Aorta (tissue), 5 donors: ENCODE data around the gene IFNGR2. TPM values are rescaled to one million over a fixed set of nuclear protein-coding genes. Genes with fewer than 3 reads are reported as not detected.
"Not testable (repeated sequence)": the region's sequence is repeated elsewhere in the genome, so short reads cannot be mapped to it uniquely, and the experiment has no call there.

Experiments
- ATAC-seq: fragments of 200-7000 bp; cut with Tn5 transposase; one replicate; pipeline ENCODE4 v1.9.1; 2022; ENCODE audit warnings: moderate library complexity; ENCODE audit not compliant: low FRiP score
- DNase-seq, 2 donors: peaks; one replicate each; pipeline ENCODE4 v3.0.0-alpha.2; 2020
- H3K27ac ChIP-seq, 2 donors: one replicate each; pipeline ENCODE4 v1.5.1; 2013; ENCODE audit warnings: low read length in 2 of 2, mild to moderate bottlenecking in 2 of 2, moderate library complexity in 2 of 2, control low read depth in 1 of 2, inconsistent platforms in 1 of 2, low read depth in 1 of 2
- H3K27me3 ChIP-seq, 2 donors: one replicate each; pipeline ENCODE4 v1.6.1; 2013; ENCODE audit warnings: control low read depth in 1 of 2, low read length in 1 of 2, mild to moderate bottlenecking in 1 of 2, moderate library complexity in 1 of 2; ENCODE audit not compliant: insufficient read depth in 2 of 2, control insufficient read depth in 1 of 2
- H3K36me3 ChIP-seq, 2 donors: one replicate each; pipeline ENCODE4 v1.6.1; 2013; ENCODE audit warnings: control low read depth in 1 of 2, low read length in 1 of 2, mild to moderate bottlenecking in 1 of 2; ENCODE audit not compliant: insufficient read depth in 2 of 2, control insufficient read depth in 1 of 2
- H3K4me1 ChIP-seq, 2 donors: one replicate each; pipeline ENCODE4 v1.6.1; 2013; ENCODE audit warnings: low read length in 2 of 2, control low read depth in 1 of 2, mild to moderate bottlenecking in 1 of 2, moderate library complexity in 1 of 2; ENCODE audit not compliant: insufficient read depth in 2 of 2, control insufficient read depth in 1 of 2
- H3K4me3 ChIP-seq, 2 donors: one replicate each; pipeline ENCODE4 v1.5.1; 2013; ENCODE audit warnings: low read length in 2 of 2, control low read depth in 1 of 2, mild to moderate bottlenecking in 1 of 2
- H3K9me3 ChIP-seq: one replicate; pipeline ENCODE4 v1.6.1; 2013; ENCODE audit warnings: mild to moderate bottlenecking, low read length; ENCODE audit not compliant: control insufficient read depth
- WGBS, 2 donors: extraction: QIAGEN DNeasy Blood & Tissue Kit; methylation state at CpG; one replicate each; pipeline ENCODE4 v1.1.7; 2013; 5-methylcytosine and 5-hydroxymethylcytosine counted together
- intact Hi-C, 2 donors: fragments of 100-400 bp; cut with DNase I; formaldehyde crosslinking; loops; one replicate each; pipeline versions ENCODE4 v1.14.2 to v1.15.0; 2022
- polyA plus RNA-seq, 2 donors: library from polyadenylated mRNA; stranded (reverse); fragments of 200-250 nt; gene quantifications; one replicate each; pipeline ENCODE4 v1.2.3, GENCODE V29; 2013
- total RNA-seq, 2 donors: library from RNA; stranded (reverse); fragmentation: NEBNext Ultra II Directional; extraction: Animal tissue kit (Norgen Biotek cat#: 25700); gene quantifications; one replicate each; pipeline ENCODE4 v1.2.1, GENCODE V29; 2021
- donor health status: healthy with polysubstance abuse.
- donor health status: Bipolar disorder and iron deficiency.
- donor health status: DM: no; HTN: no; CAD: no.
- donor health status: DM: no; HTN: no; CAD: no.
- donor health status: DM: yes; HTN: yes; CAD: no.

The IFNGR2 gene
- total and polyA plus RNA-seq, 4 donors = 54.1 to 81.1 (median 62.7) TPM

DNA sequence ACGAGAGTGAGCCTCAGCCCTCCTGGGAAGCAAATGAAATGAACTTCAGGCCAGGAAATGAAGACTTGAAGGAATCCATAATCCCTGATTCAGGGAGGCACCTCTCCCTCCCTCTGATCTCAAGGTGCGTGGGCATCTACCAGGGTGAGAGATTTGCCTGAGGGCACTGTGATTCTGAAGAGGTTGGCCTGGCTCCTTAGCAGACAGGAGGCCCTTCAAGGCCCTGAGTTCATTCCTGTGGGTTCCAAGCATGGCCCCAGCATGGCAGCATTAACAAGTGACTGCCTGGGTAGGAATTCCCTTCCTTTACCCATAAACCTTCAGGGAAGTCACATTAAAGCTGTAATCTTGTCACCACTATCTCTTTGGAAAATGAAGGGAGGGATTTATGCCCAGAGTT, 29.8 kb upstream of the IFNGR2 start:
- 81 to 82% methylated on average over 2 of the region's 2 CpGs for WGBS, 2 donors
- Histone ChIP-seq H3K4me1 (no peaks in the 10 kb centered on the region), H3K27ac (no peak overlapping the region), H3K9me3 (peaks cover 2% of the 10 kb centered on the region), H3K4me3 (no peak overlapping the region), H3K27me3 (no peaks in the 10 kb centered on the region), H3K36me3 (no peaks in the 10 kb centered on the region)
- DNase-seq (no peak), ATAC-seq (no peak)
- intact Hi-C loops = no loop called here

GRCh38 chr21:33374080-33374449, 29.1 kb upstream of the IFNGR2 start:
- ATAC-seq = no peak

GRCh38 chr21:33374450-33375096, 28.6 kb upstream of the IFNGR2 start:
- intact Hi-C loops = no loop called here
- H3K4me1 ChIP-seq = no peaks in the 10 kb centered on the region
- H3K27me3 ChIP-seq = no peaks in the 10 kb centered on the region
- peaks cover under 1% of the 10 kb centered on the region for H3K9me3 ChIP-seq
- ATAC-seq (peak; percentile 57), DNase-seq (no peak)
- no peak overlapping the region for H3K27ac ChIP-seq
- no peak overlapping the region for H3K4me3 ChIP-seq
- 28 to 31% methylated on average over 4 of the region's 4 CpGs for WGBS, 2 donors
- no peaks in the 10 kb centered on the region for H3K36me3 ChIP-seq

More at GRCh38 chr21:33374080-33374449, 29.1 kb upstream of the IFNGR2 start:
- H3K4me1 ChIP-seq = no peaks in the 10 kb centered on the region
- no peaks in the 10 kb centered on the region for H3K27me3 ChIP-seq
- DNase-seq = no peak
- peaks cover 2% of the 10 kb centered on the region for H3K9me3 ChIP-seq
- 55 to 59% methylated on average over 2 of the region's 2 CpGs for WGBS, 2 donors
- no peak overlapping the region for H3K27ac ChIP-seq
- H3K36me3 ChIP-seq = no peaks in the 10 kb centered on the region
- H3K4me3 ChIP-seq = no peak overlapping the region
- intact Hi-C loops = no loop called here

DNA sequence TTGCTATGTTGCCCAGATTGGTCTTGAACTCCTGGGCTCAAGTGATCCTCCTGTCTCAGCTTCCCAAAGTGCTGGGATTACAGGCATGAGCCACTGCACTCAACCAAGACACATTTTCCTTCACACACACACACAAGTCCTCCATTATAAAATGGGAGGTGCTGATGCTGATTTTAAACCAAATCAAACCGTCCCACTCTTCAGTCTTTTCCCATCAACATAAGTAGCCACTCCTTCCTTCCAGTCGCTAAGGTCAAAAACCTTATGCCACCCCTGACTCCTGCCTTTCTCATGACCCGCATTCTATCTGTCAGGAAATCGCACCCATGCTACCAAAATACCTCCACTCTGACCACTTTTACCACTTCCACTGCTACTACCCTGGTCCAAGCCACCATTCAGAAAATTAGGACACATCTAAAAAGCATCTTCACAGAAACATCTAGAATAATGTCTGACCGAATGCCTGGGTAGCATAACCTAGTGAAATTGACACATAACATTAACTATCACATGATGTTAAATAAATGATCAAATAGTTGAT, 28.0 kb upstream of the IFNGR2 start:
- ATAC-seq (no peak), DNase-seq (no peak)
- intact Hi-C loops = no loop called here
- H3K4me3 ChIP-seq = no peak overlapping the region
- H3K36me3 ChIP-seq = no peaks in the 10 kb centered on the region
- no peaks in the 10 kb centered on the region for H3K9me3 ChIP-seq
- H3K27me3 ChIP-seq = no peaks in the 10 kb centered on the region
- H3K27ac ChIP-seq = no peak overlapping the region
- no peaks in the 10 kb centered on the region for H3K4me1 ChIP-seq
- WGBS, 2 donors = 74 to 78% methylated on average over 5 of the region's 5 CpGs

DNA sequence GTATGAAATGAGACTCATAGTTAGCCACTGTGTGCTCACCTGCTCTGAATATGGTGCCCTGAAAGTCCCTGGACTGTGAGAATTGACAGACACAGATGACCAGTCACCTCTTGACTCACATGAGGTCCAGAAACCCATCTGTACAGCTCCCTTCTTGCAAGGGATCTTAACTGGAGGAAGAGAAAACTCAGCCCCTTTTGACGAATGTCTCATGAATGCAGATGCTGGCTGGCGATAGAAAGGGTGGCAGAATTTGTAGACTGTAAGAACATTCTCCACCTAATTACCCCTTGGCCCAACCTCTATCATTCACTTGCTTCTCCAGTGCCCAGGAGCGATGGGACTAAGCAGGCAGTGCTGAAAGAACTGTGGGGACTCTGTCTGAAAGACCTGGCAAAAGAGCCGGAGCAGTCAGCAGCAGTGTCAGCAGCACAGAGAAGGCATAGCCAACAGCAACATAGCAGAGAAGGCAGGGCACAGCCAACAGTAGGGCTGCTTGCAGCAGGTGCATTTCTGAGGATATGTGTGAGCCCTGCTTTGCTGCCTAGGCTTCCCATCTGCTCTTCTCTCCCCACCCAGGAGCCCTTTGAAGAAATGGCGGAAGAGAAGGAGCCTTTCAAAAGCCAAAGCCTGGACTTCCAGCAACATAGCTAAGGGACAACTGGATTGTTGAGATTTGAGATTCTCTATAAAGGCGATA, 25.8 kb upstream of the IFNGR2 start:
- Histone ChIP-seq H3K4me1 (no peaks in the 10 kb centered on the region), H3K9me3 (no peaks in the 10 kb centered on the region), H3K27me3 (no peaks in the 10 kb centered on the region), H3K4me3 (no peak overlapping the region), H3K36me3 (no peaks in the 10 kb centered on the region), H3K27ac (no peak overlapping the region)
- DNase-seq (no peak), ATAC-seq (no peak)
- WGBS, 2 donors = 20 to 25% methylated on average over 6 of the region's 6 CpGs
- intact Hi-C loops = no loop called here

DNA sequence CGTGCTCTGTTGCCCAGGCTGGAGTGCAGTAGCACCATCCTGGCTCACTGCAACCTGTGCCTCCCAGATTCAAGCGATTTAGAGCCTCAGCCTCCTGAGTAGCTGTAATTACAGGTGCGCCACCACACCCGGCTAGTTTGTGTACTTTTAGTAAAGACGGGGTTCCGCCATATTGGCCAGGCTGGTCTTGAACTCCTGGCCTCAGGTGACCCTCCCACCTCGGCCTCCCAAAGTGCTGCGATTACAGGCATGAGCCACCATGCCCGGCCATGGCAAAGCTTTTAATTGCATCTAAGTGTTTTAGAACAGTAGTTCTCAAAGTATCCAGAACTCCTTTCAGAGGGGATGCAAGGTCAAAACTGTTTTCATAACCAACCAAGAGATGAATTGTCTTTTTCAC, 25.1 kb upstream of the IFNGR2 start:
- H3K9me3 ChIP-seq = no peaks in the 10 kb centered on the region
- ATAC-seq (no peak), DNase-seq (no peak)
- intact Hi-C loops = no loop called here
- H3K36me3 ChIP-seq = no peaks in the 10 kb centered on the region
- WGBS, 2 donors = 88 to 89% methylated on average over 9 of the region's 9 CpGs
- no peak overlapping the region for H3K4me3 ChIP-seq
- H3K27me3 ChIP-seq = no peaks in the 10 kb centered on the region
- H3K27ac ChIP-seq = no peak overlapping the region
- no peaks in the 10 kb centered on the region for H3K4me1 ChIP-seq

DNA sequence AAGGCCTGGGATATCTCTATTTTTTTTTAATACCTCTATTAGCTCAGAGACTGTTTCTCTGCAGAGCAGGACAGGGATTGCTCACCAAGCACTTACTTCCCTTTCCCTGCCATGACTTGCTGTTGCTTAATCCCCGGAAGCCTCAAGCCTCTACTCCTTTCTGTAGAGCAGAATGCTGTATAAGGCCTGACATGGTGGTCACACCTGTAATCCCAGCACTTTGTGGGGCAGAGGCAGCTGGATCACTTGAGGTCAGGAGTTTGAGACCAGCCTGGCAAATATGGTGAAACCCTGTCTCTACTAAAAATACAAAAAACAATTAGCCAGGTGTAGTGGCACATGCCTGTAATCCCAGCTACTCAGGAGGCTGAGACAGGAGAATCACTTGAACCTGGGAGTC, 23.3 kb upstream of the IFNGR2 start:
- H3K4me3 ChIP-seq, H3K27me3 ChIP-seq, H3K36me3 ChIP-seq, H3K4me1 ChIP-seq, H3K9me3 ChIP-seq, DNase-seq: not testable (repeated sequence)
- peak overlapping the region; percentile 47 to 85 for H3K27ac ChIP-seq
- ATAC-seq = peak; percentile 48
- intact Hi-C loops = loop anchor here (5.0 to 10.0 kb wide), 2 partner anchors 55 to 178 kb away; partner anchors contain the start of gene IFNAR1 (in 1 of the 2)
- WGBS, 2 donors = 25 to 27% methylated on average over 1 of the region's 1 CpG

- H3K4me3 ChIP-seq = no peak overlapping the region
- DNase-seq = peak; percentile 96 to 97
These were observed 22.7 kb upstream of the IFNGR2 start for GRCh38 chr21:33380483-33380998.

More at GRCh38 chr21:33380483-33380998, 22.7 kb upstream of the IFNGR2 start:
- peak overlapping the region; percentile 34 to 47 for H3K27ac ChIP-seq
- 8 to 11% methylated on average over 11 of the region's 11 CpGs for WGBS, 2 donors
- no peaks in the 10 kb centered on the region for H3K36me3 ChIP-seq
- peak; percentile 94 for ATAC-seq
- H3K9me3 ChIP-seq = no peaks in the 10 kb centered on the region
- H3K4me1 ChIP-seq = no peaks in the 10 kb centered on the region
- H3K27me3 ChIP-seq = no peaks in the 10 kb centered on the region
- intact Hi-C loops = loop anchor here (5.0 to 10.0 kb wide), 2 partner anchors 56 to 178 kb away; partner anchors contain the start of gene IFNAR1 (in 1 of the 2)
